Measurements from ENCODE around the gene SF1. TPM values are rescaled to one million over a fixed set of nuclear protein-coding genes. Genes with fewer than 3 reads are reported as not detected.

Gene SF1
- total and polyA plus RNA-seq, 9 of the 15 experiments (the other 6 are each of a cell fraction or from before 2014, with no cell fraction given), result 13.1 to 334 (median 111) TPM

DNA sequence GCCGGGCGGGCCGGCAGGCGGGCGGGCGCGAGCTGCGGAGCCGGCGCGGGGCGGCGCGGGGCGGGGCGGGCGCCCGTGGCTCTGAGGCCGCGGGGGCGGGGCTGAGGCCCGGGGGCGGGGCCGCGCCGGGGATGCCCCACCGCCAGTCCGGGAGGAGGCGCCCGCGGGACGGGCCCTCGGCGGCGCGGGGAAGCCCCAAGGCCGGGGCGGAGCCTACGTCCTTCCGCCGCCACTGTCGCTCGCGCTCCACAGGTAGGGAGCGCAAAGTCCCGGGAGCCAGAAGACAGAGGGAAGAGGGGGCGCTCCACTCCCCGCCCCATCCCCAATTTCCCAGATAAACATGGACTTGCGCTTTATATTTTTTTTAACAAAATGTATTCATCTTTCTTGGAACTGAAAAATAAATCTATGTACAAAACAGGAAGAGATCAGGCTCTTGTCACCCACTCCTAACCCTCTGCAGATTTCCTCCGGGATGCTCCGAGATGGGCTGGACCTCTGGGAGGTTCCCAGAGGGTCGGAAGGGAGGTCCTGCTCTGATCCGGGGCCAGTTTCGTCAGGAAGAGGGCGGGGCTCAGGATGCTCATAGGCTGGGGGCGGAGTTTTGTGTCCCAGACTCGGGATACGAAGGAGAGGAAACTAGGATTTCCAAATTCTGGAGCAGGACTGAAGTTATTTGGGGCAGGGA, 25.0 kb upstream of the SF1 start, which contains the start of gene MAP4K2 (continued):
- TF ChIP-seq, protein P1, sequence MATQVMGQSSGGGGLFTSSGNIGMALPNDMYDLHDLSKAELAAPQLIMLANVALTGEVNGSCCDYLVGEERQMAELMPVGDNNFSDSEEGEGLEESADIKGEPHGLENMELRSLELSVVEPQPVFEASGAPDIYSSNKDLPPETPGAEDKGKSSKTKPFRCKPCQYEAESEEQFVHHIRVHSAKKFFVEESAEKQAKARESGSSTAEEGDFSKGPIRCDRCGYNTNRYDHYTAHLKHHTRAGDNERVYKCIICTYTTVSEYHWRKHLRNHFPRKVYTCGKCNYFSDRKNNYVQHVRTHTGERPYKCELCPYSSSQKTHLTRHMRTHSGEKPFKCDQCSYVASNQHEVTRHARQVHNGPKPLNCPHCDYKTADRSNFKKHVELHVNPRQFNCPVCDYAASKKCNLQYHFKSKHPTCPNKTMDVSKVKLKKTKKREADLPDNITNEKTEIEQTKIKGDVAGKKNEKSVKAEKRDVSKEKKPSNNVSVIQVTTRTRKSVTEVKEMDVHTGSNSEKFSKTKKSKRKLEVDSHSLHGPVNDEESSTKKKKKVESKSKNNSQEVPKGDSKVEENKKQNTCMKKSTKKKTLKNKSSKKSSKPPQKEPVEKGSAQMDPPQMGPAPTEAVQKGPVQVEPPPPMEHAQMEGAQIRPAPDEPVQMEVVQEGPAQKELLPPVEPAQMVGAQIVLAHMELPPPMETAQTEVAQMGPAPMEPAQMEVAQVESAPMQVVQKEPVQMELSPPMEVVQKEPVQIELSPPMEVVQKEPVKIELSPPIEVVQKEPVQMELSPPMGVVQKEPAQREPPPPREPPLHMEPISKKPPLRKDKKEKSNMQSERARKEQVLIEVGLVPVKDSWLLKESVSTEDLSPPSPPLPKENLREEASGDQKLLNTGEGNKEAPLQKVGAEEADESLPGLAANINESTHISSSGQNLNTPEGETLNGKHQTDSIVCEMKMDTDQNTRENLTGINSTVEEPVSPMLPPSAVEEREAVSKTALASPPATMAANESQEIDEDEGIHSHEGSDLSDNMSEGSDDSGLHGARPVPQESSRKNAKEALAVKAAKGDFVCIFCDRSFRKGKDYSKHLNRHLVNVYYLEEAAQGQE (IDR thresholded peaks at IDR 0.05; ENCODE audit: borderline replicate concordance), result no peak; the same call in 1 of the 2 replicates
- TF ChIP-seq, protein P1 (CRISPR knock-in tag; IDR thresholded peaks at IDR 0.05; ENCODE audit: low read depth), result no peak
- TF ChIP-seq PHTF2 (CRISPR knock-in tag; IDR thresholded peaks at IDR 0.05), result no peak
- no peak for TF ChIP-seq FOXJ2 (tag; IDR thresholded peaks at IDR 0.05)
- TF ChIP-seq ZNF75A (CRISPR knock-in tag; IDR thresholded peaks at IDR 0.05), result no peak
- no peak for TF ChIP-seq KDM1A (IDR thresholded peaks at IDR 0.05)
- TF ChIP-seq KDM2B (CRISPR knock-in tag; IDR thresholded peaks at IDR 0.05), result no peak; the same call in 1 of the 2 replicates
- no peak for TF ChIP-seq EGR1 (conservative IDR thresholded peaks at IDR 0.05)
- no peak for TF ChIP-seq FIP1L1 (IDR thresholded peaks at IDR 0.05; ENCODE audit: low read depth, low read length, poor library complexity, severe bottlenecking)
- peak; percentile 66 for TF ChIP-seq CCNT2 (IDR thresholded peaks at IDR 0.05; ENCODE audit: borderline replicate concordance, extremely low read depth, insufficient read length, low read depth, low read length)
- TF ChIP-seq, protein P2, sequence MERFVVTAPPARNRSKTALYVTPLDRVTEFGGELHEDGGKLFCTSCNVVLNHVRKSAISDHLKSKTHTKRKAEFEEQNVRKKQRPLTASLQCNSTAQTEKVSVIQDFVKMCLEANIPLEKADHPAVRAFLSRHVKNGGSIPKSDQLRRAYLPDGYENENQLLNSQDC (CRISPR knock-in tag; IDR thresholded peaks at IDR 0.05), result no peak
- no peak for TF ChIP-seq HDGF (IDR thresholded peaks at IDR 0.05)
- TF ChIP-seq, protein P3, sequence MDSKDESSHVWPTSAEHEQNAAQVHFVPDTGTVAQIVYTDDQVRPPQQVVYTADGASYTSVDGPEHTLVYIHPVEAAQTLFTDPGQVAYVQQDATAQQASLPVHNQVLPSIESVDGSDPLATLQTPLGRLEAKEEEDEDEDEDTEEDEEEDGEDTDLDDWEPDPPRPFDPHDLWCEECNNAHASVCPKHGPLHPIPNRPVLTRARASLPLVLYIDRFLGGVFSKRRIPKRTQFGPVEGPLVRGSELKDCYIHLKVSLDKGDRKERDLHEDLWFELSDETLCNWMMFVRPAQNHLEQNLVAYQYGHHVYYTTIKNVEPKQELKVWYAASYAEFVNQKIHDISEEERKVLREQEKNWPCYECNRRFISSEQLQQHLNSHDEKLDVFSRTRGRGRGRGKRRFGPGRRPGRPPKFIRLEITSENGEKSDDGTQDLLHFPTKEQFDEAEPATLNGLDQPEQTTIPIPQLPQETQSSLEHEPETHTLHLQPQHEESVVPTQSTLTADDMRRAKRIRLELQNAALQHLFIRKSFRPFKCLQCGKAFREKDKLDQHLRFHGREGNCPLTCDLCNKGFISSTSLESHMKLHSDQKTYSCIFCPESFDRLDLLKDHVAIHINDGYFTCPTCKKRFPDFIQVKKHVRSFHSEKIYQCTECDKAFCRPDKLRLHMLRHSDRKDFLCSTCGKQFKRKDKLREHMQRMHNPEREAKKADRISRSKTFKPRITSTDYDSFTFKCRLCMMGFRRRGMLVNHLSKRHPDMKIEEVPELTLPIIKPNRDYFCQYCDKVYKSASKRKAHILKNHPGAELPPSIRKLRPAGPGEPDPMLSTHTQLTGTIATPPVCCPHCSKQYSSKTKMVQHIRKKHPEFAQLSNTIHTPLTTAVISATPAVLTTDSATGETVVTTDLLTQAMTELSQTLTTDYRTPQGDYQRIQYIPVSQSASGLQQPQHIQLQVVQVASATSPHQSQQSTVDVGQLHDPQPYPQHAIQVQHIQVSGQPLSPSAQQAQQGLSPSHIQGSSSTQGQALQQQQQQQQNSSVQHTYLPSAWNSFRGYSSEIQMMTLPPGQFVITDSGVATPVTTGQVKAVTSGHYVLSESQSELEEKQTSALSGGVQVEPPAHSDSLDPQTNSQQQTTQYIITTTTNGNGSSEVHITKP (IDR thresholded peaks at IDR 0.05; ENCODE audit: partially characterized antibody), result peak; percentile 64
- no peak for TF ChIP-seq NR2C2 (CRISPR knock-in tag; IDR thresholded peaks at IDR 0.05)
- peak; percentile 52 for TF ChIP-seq NR2C2 (tag; IDR thresholded peaks at IDR 0.05)
- no peak for TF ChIP-seq BCL6 (CRISPR knock-in tag; IDR thresholded peaks at IDR 0.05)

Data from K562 (cell line).